Fibroblast of the conjunctiva (primary cell): ENCODE results near the gene CPNE5.
A peak's percentile ranks its signal among the peaks of the same experiment; 100 is the strongest.

ENCODE experiments used
- DNase-seq: peaks from one replicate; pipeline ENCODE4 v3.0.0-alpha.2; 2010; ENCODE audit warnings: low read depth

Gene CPNE5

GRCh38 chr6:36791521-36792135, 47.6 kb downstream of the CPNE5 start:
- DNase-seq, result no peak

GRCh38 chr6:36791085-36791484, 48.2 kb downstream of the CPNE5 start:
- no peak for DNase-seq

GRCh38 chr6:36788768-36789167, 50.5 kb downstream of the CPNE5 start:
- DNase-seq, result no peak

GRCh38 chr6:36788186-36788585, 51.1 kb downstream of the CPNE5 start:
- no peak for DNase-seq

- DNase-seq, result no peak
Measured at GRCh38 chr6:36787210-36787609, 52.0 kb downstream of the CPNE5 start.

- DNase-seq, result no peak
Measured at GRCh38 chr6:36786055-36786675, 53.1 kb downstream of the CPNE5 start.

- DNase-seq, result no peak
Measured at GRCh38 chr6:36784376-36784636, 54.9 kb downstream of the CPNE5 start.

- no peak for DNase-seq
Measured at GRCh38 chr6:36783603-36784375, 55.5 kb downstream of the CPNE5 start.

GRCh38 chr6:36781669-36782068, 57.6 kb downstream of the CPNE5 start:
- no peak for DNase-seq

- DNase-seq, result no peak
Measured at GRCh38 chr6:36780442-36781177, 58.6 kb downstream of the CPNE5 start.

GRCh38 chr6:36779227-36779626, 60.0 kb downstream of the CPNE5 start:
- no peak for DNase-seq

- no peak for DNase-seq
Measured at GRCh38 chr6:36777801-36778200, 61.4 kb downstream of the CPNE5 start.

GRCh38 chr6:36776167-36776566, 63.1 kb downstream of the CPNE5 start:
- DNase-seq, result no peak

GRCh38 chr6:36774331-36774730, 64.9 kb downstream of the CPNE5 start:
- DNase-seq, result no peak

- no peak for DNase-seq
Measured at GRCh38 chr6:36772397-36772796, 66.8 kb downstream of the CPNE5 start.

GRCh38 chr6:36771145-36771544, 68.1 kb downstream of the CPNE5 start:
- DNase-seq, result no peak

- no peak for DNase-seq
Measured at GRCh38 chr6:36769676-36770499, 69.4 kb downstream of the CPNE5 start.

GRCh38 chr6:36769183-36769675, 70.0 kb downstream of the CPNE5 start:
- DNase-seq, result no peak

- no peak for DNase-seq
Measured at GRCh38 chr6:36766399-36766945, 72.8 kb downstream of the CPNE5 start.

- peak; percentile 63 for DNase-seq
Measured at GRCh38 chr6:36765594-36766398, 73.4 kb downstream of the CPNE5 start.

- DNase-seq, result no peak
Measured at GRCh38 chr6:36765190-36765589, 74.1 kb downstream of the CPNE5 start.
